H1 (cell line): Measurements from ENCODE around the gene NAGS. TPM values are rescaled to one million over a fixed set of nuclear protein-coding genes. Genes with fewer than 3 reads are reported as not detected.

Experiments used
- CTCF ChIA-PET: fragments of 300-600 bp; sonication (Branson Sonifier 250); formaldehyde crosslinking; loops from one replicate; lab custom pipeline; 2021; ENCODE audit not compliant: partially characterized antibody; lab: Charles Lee
- POLR2A ChIA-PET: fragments of 300-600 bp; sonication (Branson Sonifier 250); formaldehyde crosslinking; loops from one replicate; lab custom pipeline; 2021; ENCODE audit warnings: inconsistent platforms; ENCODE audit not compliant: partially characterized antibody; lab: Charles Lee
- DNase-seq, 2 experiments: peaks; one replicate each; pipeline versions ENCODE4 v3.0.0 to v3.0.0-alpha.2; 2010 to 2022; ENCODE audit warnings: low spot score in 2 of 2, low read depth in 1 of 2, mixed read lengths in 1 of 2
- FAIRE-seq: peaks from 2 replicates; lab custom pipeline; 2011; peaks lifted over from hg19 to GRCh38; lab: Jason Lieb, UNC
- H2AFZ ChIP-seq: 2 replicates; pipeline ENCODE4 v1.8.1; 2012; ENCODE audit warnings: low read length, inconsistent platforms
- H2AK5ac ChIP-seq: 2 replicates; pipeline ENCODE4 v1.6.1; 2013; ENCODE audit warnings: low read depth, low read length
- H2BK120ac ChIP-seq: replicated peaks from 2 replicates; pipeline ENCODE3; 2013; ENCODE audit warnings: low read depth, low read length, inconsistent platforms
- H2BK12ac ChIP-seq: 2 replicates; pipeline ENCODE4 v1.6.1; 2013; ENCODE audit warnings: low read depth, low read length
- H2BK15ac ChIP-seq: 2 replicates; pipeline ENCODE4 v1.6.1; 2013; ENCODE audit warnings: low read length
- H2BK20ac ChIP-seq: 2 replicates; pipeline ENCODE4 v1.6.1; 2013; ENCODE audit warnings: low read length
- H2BK5ac ChIP-seq: 2 replicates; pipeline ENCODE4 v1.6.1; 2013; ENCODE audit warnings: low read depth, low read length
- H3K14ac ChIP-seq: 2 replicates; pipeline ENCODE4 v1.6.1; 2013; ENCODE audit warnings: inconsistent platforms; ENCODE audit not compliant: insufficient read length
- H3K18ac ChIP-seq: 2 replicates; pipeline ENCODE4 v1.6.1; 2013; ENCODE audit warnings: low read length; ENCODE audit errors: extremely low read depth
- H3K23ac ChIP-seq: 2 replicates; pipeline ENCODE4 v1.6.1; 2013; ENCODE audit warnings: inconsistent platforms; ENCODE audit not compliant: insufficient read length
- H3K23me2 ChIP-seq: 2 replicates; pipeline ENCODE4 v1.6.1; 2013; ENCODE audit warnings: low read depth, low read length
- H3K27ac ChIP-seq: 2 replicates; pipeline ENCODE4 v1.6.1; 2011; ENCODE audit warnings: low read depth, low read length, inconsistent platforms
- H3K27me3 ChIP-seq, 4 experiments: replicated peaks in 1 of 4; 1 replicate in 1 of 4; 2 replicates in 3 of 4; pipeline versions ENCODE4 v1.6.1 to v1.8.1; 2011 to 2013; ENCODE audit warnings: low read length in 3 of 4, mild to moderate bottlenecking in 3 of 4, inconsistent platforms in 2 of 4, mixed read lengths in 2 of 4, moderate library complexity in 1 of 4; ENCODE audit not compliant: control insufficient read depth in 3 of 4, insufficient read depth in 3 of 4; ENCODE audit errors: extremely low read depth in 1 of 4
- H3K36me3 ChIP-seq, 4 experiments: 2 replicates each; pipeline versions ENCODE4 v1.6.1 to v1.8.1; 2011 to 2013; ENCODE audit warnings: mild to moderate bottlenecking in 4 of 4, low read length in 3 of 4, moderate library complexity in 2 of 4, control low read depth in 1 of 4, inconsistent platforms in 1 of 4; ENCODE audit not compliant: insufficient read depth in 4 of 4, control insufficient read depth in 2 of 4
- H3K4ac ChIP-seq: replicated peaks from 2 replicates; pipeline ENCODE3; 2013; ENCODE audit warnings: low read length, low read depth, mixed read lengths, inconsistent platforms; ENCODE audit not compliant: insufficient read length
- H3K4me1 ChIP-seq, 4 experiments: replicated peaks in 1 of 4; 1 replicate in 1 of 4; 2 replicates in 3 of 4; pipeline versions ENCODE4 v1.6.1 to v1.8.1; 2011 to 2013; ENCODE audit warnings: low read length in 3 of 4, inconsistent platforms in 2 of 4, mixed read lengths in 1 of 4; ENCODE audit not compliant: insufficient read depth in 4 of 4, control insufficient read depth in 3 of 4
- H3K4me2 ChIP-seq, 2 experiments: 2 replicates each; pipeline versions ENCODE4 v1.6.1 to v1.8.1; 2011 to 2013; ENCODE audit warnings: low read depth in 2 of 2, low read length in 2 of 2, control low read depth in 1 of 2, inconsistent platforms in 1 of 2, mild to moderate bottlenecking in 1 of 2; ENCODE audit not compliant: insufficient read depth in 1 of 2
- H3K4me3 ChIP-seq, 4 experiments: fragments of 200-600, 300-600 bp in 1 of 4; sonication (generic), shearing (Covaris generic), sonication (Bioruptor Twin) in 1 of 4; 2 replicates each; pipeline versions ENCODE4 v1.5.1 to v1.8.1; 2011 to 2016; ENCODE audit warnings: low read length in 4 of 4, low read depth in 3 of 4, control low read depth in 2 of 4, inconsistent platforms in 2 of 4, mild to moderate bottlenecking in 2 of 4, mixed read lengths in 1 of 4, moderate library complexity in 1 of 4; ENCODE audit not compliant: insufficient read depth in 2 of 4; ENCODE audit errors: extremely low read depth in 1 of 4
- H3K56ac ChIP-seq: replicated peaks from 2 replicates; pipeline ENCODE3; 2013; ENCODE audit warnings: low read depth, mild to moderate bottlenecking, mixed read lengths, low read length, inconsistent platforms; ENCODE audit not compliant: insufficient read length
- H3K79me1 ChIP-seq: 2 replicates; pipeline ENCODE4 v1.6.1; 2013; ENCODE audit warnings: low read depth, low read length, control low read depth
- H3K79me2 ChIP-seq, 2 experiments: 2 replicates each; pipeline versions ENCODE4 v1.6.1 to v1.8.1; 2012 to 2013; ENCODE audit warnings: low read length in 2 of 2, mild to moderate bottlenecking in 2 of 2, inconsistent platforms in 1 of 2; ENCODE audit not compliant: insufficient read depth in 2 of 2, control insufficient read depth in 1 of 2
- H3K9ac ChIP-seq, 4 experiments: replicated peaks in 1 of 4; 1 replicate in 1 of 4; 2 replicates in 3 of 4; pipeline versions ENCODE4 v1.6.1 to v1.8.1; 2011 to 2013; ENCODE audit warnings: low read depth in 3 of 4, low read length in 3 of 4, control low read depth in 2 of 4, mild to moderate bottlenecking in 2 of 4, moderate library complexity in 2 of 4, inconsistent platforms in 1 of 4; ENCODE audit errors: extremely low read depth in 1 of 4
- H3K9me3 ChIP-seq, 2 experiments: 2 replicates each; pipeline versions ENCODE4 v1.6.1 to v1.8.1; 2012 to 2013; ENCODE audit warnings: mild to moderate bottlenecking in 2 of 2, moderate library complexity in 2 of 2, control low read depth in 1 of 2, inconsistent platforms in 1 of 2, low read depth in 1 of 2, low read length in 1 of 2, mixed read lengths in 1 of 2; ENCODE audit not compliant: insufficient read depth in 2 of 2
- H4K20me1 ChIP-seq, 2 experiments: replicated peaks in 1 of 2; 2 replicates each; pipeline versions ENCODE3 to v1.8.1; 2011 to 2013; ENCODE audit warnings: inconsistent platforms in 2 of 2, low read length in 2 of 2, mild to moderate bottlenecking in 1 of 2; ENCODE audit not compliant: insufficient read depth in 2 of 2, control insufficient read depth in 1 of 2
- H4K5ac ChIP-seq: 2 replicates; pipeline ENCODE4 v1.6.1; 2013; ENCODE audit warnings: low read length, low read depth, mixed read lengths, inconsistent platforms; ENCODE audit not compliant: insufficient read length
- H4K8ac ChIP-seq: 2 replicates; pipeline ENCODE4 v1.8.0; 2013; ENCODE audit warnings: mild to moderate bottlenecking, moderate library complexity, low read length, inconsistent platforms; ENCODE audit not compliant: insufficient read depth; ENCODE audit errors: extremely low read depth
- H4K91ac ChIP-seq: replicated peaks from 2 replicates; pipeline ENCODE3; 2013; ENCODE audit warnings: low read length, mixed read lengths, inconsistent platforms; ENCODE audit not compliant: insufficient read length
- E2F6 ChIP-seq: IDR thresholded peaks from 2 replicates; pipeline ENCODE4 v1.6.1; 2012; ENCODE audit warnings: inconsistent platforms
- EP300 ChIP-seq, 2 experiments: IDR thresholded peaks; 1 replicate in 1 of 2; 2 replicates in 1 of 2; pipeline ENCODE4 v1.6.1; 2011 to 2012; ENCODE audit warnings: low read depth in 2 of 2, low read length in 2 of 2, mild to moderate bottlenecking in 2 of 2, borderline replicate concordance in 1 of 2, inconsistent platforms in 1 of 2, moderate library complexity in 1 of 2
- EZH2 ChIP-seq: fragments of 200-600 bp; sonication (generic); IDR thresholded peaks from 2 replicates; pipeline ENCODE4 v1.7.1; 2012; ENCODE audit warnings: low read depth, mild to moderate bottlenecking, moderate library complexity, low read length, inconsistent platforms; ENCODE audit not compliant: severe bottlenecking
- GABPA ChIP-seq: IDR thresholded peaks from 2 replicates; pipeline ENCODE4 v1.6.1; 2011; ENCODE audit warnings: mild to moderate bottlenecking, low read length, moderate library complexity, borderline replicate concordance; ENCODE audit not compliant: insufficient read depth
- HDAC2 ChIP-seq, 2 experiments: fragments of 300-600 bp in 1 of 2; sonication (generic) in 1 of 2; IDR thresholded peaks; 2 replicates each; pipeline ENCODE4 v1.6.1; 2011 to 2012; ENCODE audit warnings: low read depth in 2 of 2, low read length in 2 of 2, mild to moderate bottlenecking in 2 of 2, moderate library complexity in 2 of 2, borderline replicate concordance in 1 of 2, inconsistent platforms in 1 of 2
- POLR2AphosphoS5 ChIP-seq: IDR thresholded peaks from 2 replicates; pipeline ENCODE4 v1.6.1; 2011; ENCODE audit warnings: low read depth, low read length
- SP2 ChIP-seq: IDR thresholded peaks from 2 replicates; pipeline ENCODE4 v1.6.1; 2012; ENCODE audit warnings: mild to moderate bottlenecking, low read length, inconsistent platforms
- YY1 ChIP-seq: IDR thresholded peaks from 2 replicates; pipeline ENCODE4 v1.6.1; 2011; ENCODE audit warnings: low read depth, mild to moderate bottlenecking, low read length
- WGBS, 2 experiments: shearing (Covaris generic) in 1 of 2; methylation state at CpG; one replicate each; pipeline versions ENCODE4 v1.1.6 to v1.1.7; 2013 to 2015; ENCODE audit warnings: low lambda C conversion rate in 2 of 2, mixed read lengths in 2 of 2, inconsistent platforms in 1 of 2, low coverage in 1 of 2, missing lambda C conversion rate in 1 of 2; ENCODE audit not compliant: insufficient replicate concordance in 2 of 2, insufficient coverage in 1 of 2, insufficient read length in 1 of 2; ENCODE audit errors: extremely low coverage in 1 of 2, missing lambda C conversion rate in 1 of 2; 5-methylcytosine and 5-hydroxymethylcytosine counted together
- polyA plus RNA-seq, 7 experiments: library from polyadenylated mRNA; depleted of rRNA in 3 of 7; stranded (reverse) in 5 of 7; unstranded in 2 of 7; fragments of >200 nt in 5 of 7; fragments of 200-250 nt in 2 of 7; gene quantifications; 1 replicate in 5 of 7; 2 replicates in 1 of 7; 4 replicates in 1 of 7; pipeline versions ENCODE4 v1.2.1 to v1.2.3, GENCODE V29; 2011 to 2013; ENCODE audit warnings: missing spikeins in 2 of 7, mixed read lengths in 2 of 7
- total RNA-seq: library from RNA; stranded (reverse); fragmentation: NEBNext Ultra II Directional; extraction: Animal tissue kit (Norgen Biotek cat#: 25700); gene quantifications from 2 replicates; pipeline ENCODE4 v1.2.1, GENCODE V29; 2021

The NAGS gene
- total and polyA plus RNA-seq, 2 of the 8 experiments (the other 6 are each of a cell fraction or from before 2014, with no cell fraction given): 4.0 to 5.1 TPM

- H2BK120ac ChIP-seq: no peak overlapping the region
- peaks cover 0 to 5% (median 4%) of the 10 kb centered on the region in 4 experiments; a peak in 3 of 7 replicates for H3K27me3 ChIP-seq
- WGBS, 2 experiments: 87% methylated on average over 4 of the region's 4 CpGs; no CpG with 5 or more reads in 1 of the 2 experiments
- H3K9me3 ChIP-seq: no peaks in the 10 kb centered on the region
- no peak overlapping the region for H4K5ac ChIP-seq
- TF ChIP-seq GABPA: no peak
- no peak for TF ChIP-seq HDAC2 (IDR thresholded peaks at IDR 0.05; ENCODE audit: borderline replicate concordance in 1 of 2, low read depth in 2 of 2, low read length in 2 of 2)
- no peak for TF ChIP-seq SP2
- TF ChIP-seq POLR2AphosphoS5: no peak
- TF ChIP-seq E2F6: no peak
- no peak for TF ChIP-seq EP300 (IDR thresholded peaks at IDR 0.05; ENCODE audit: borderline replicate concordance in 1 of 2, low read depth in 2 of 2, low read length in 2 of 2)
- no peak for TF ChIP-seq EZH2
- TF ChIP-seq YY1: no peak
- CTCF ChIA-PET: interaction anchor here (0.9 to 2.9 kb wide), 9 partner anchors 9 to 51 kb away, joined by 3 to 13 read pairs (median 6); partner anchors contain the start of gene PYY
- H2BK20ac ChIP-seq: no peak overlapping the region
- no peak overlapping the region for H4K8ac ChIP-seq
- H3K4me3 ChIP-seq: no peak overlapping the region
- no peak overlapping the region for H2BK12ac ChIP-seq
- no peak overlapping the region for H4K91ac ChIP-seq
- H3K79me2 ChIP-seq: no peaks in the 10 kb centered on the region
- no peak overlapping the region for H2AFZ ChIP-seq
- no peak overlapping the region for H3K9ac ChIP-seq
- H2BK15ac ChIP-seq: no peak overlapping the region
- H3K27ac ChIP-seq: no peak overlapping the region
- no peaks in the 10 kb centered on the region for H4K20me1 ChIP-seq
- FAIRE-seq (no peak), DNase-seq (no peak)
- no peaks in the 10 kb centered on the region for H3K79me1 ChIP-seq
- no peak overlapping the region for H3K23ac ChIP-seq
- no peak overlapping the region for H3K14ac ChIP-seq
- no peak overlapping the region for H3K4ac ChIP-seq
- peaks cover 6% of the 10 kb centered on the region for H3K23me2 ChIP-seq
- H3K36me3 ChIP-seq: no peaks in the 10 kb centered on the region
- no peak overlapping the region for H2AK5ac ChIP-seq
- no peak overlapping the region for H2BK5ac ChIP-seq
- POLR2A ChIA-PET: interaction anchor here (0.7 kb wide), 2 partner anchors 19 to 26 kb away, joined by 3 read pairs; no protein-coding TSS in a partner anchor
- H3K4me2 ChIP-seq: no peak overlapping the region
- no peak overlapping the region for H3K18ac ChIP-seq
- H3K56ac ChIP-seq: no peak overlapping the region
- peaks cover 0 to 4% (median 2%) of the 10 kb centered on the region in 4 experiments; a peak in 3 of 7 replicates for H3K4me1 ChIP-seq
Measured at GRCh38 chr17:43979671-43980070, 24.8 kb upstream of the NAGS start.
